HepG2 (cell line): Measurements from ENCODE around the gene ESYT1. TPM values are rescaled to one million over a fixed set of nuclear protein-coding genes. Genes with fewer than 3 reads are reported as not detected.

Experiments used
- ATAC-seq: fragments of 200-7000 bp; cut with Tn5 transposase; 3 replicates; pipeline ENCODE4 v1.9.1; 2020; ENCODE audit warnings: mild to moderate bottlenecking, moderate library complexity
- BruUV-seq: library from RNA; stranded (reverse); fragments of 400-500 nt; replicated peaks from 2 replicates; lab custom pipeline; 2021; lab: Mats Ljungman, UMichigan
- CTCF ChIA-PET: fragments of 300-600 bp; formaldehyde crosslinking; extraction: SDS; loops from one replicate; lab custom pipeline; 2021; ENCODE audit warnings: low total read pairs, inconsistent platforms, low intra/inter-chr PET ratio; lab: Yijun Ruan, JAX
- POLR2A ChIA-PET: fragments of 350-600 bp; sonication (Branson Sonifier 250); formaldehyde crosslinking; loops from one replicate; lab custom pipeline; 2020; ENCODE audit warnings: antibody characterized with exemption, inconsistent platforms; lab: Yijun Ruan, JAX
- DNase-seq: peaks from one replicate; pipeline ENCODE4 v3.0.0-alpha.2; 2015; ENCODE audit warnings: low spot score
- FAIRE-seq: peaks from 3 replicates; lab custom pipeline; 2011; peaks lifted over from hg19 to GRCh38; lab: Jason Lieb, UNC
- H2AFZ ChIP-seq: one replicate; pipeline ENCODE4 v1.6.1; 2011; ENCODE audit warnings: low read length, inconsistent platforms
- H3K27ac ChIP-seq: fragments of 300-600 bp; 3 replicates; pipeline ENCODE4 v1.8.0; 2011; ENCODE audit warnings: mixed run types, mild to moderate bottlenecking, mixed read lengths, low read length, inconsistent platforms; ENCODE audit not compliant: insufficient read depth; ENCODE audit errors: extremely low read length
- H3K27me3 ChIP-seq, 2 experiments: fragments of 200-600 bp in 1 of 2; 2 replicates in 1 of 2; 3 replicates in 1 of 2; pipeline versions ENCODE4 v1.6.0 to v1.8.0; 2011; ENCODE audit warnings: low read length in 2 of 2, mild to moderate bottlenecking in 2 of 2, moderate library complexity in 2 of 2, inconsistent platforms in 1 of 2; ENCODE audit not compliant: insufficient read depth in 2 of 2, control insufficient read depth in 1 of 2
- H3K36me3 ChIP-seq, 2 experiments: fragments of 200-600 bp in 1 of 2; replicated peaks in 1 of 2; 2 replicates in 1 of 2; 3 replicates in 1 of 2; pipeline versions ENCODE4 v1.5.1 to v1.8.0; 2011; ENCODE audit warnings: low read length in 2 of 2, inconsistent platforms in 1 of 2; ENCODE audit not compliant: insufficient read depth in 2 of 2, control insufficient read depth in 1 of 2
- H3K4me1 ChIP-seq: 2 replicates; pipeline ENCODE4 v1.5.1; 2012; ENCODE audit warnings: low read length, inconsistent platforms; ENCODE audit not compliant: insufficient read depth
- H3K4me2 ChIP-seq: 2 replicates; pipeline ENCODE4 v1.6.0; 2011; ENCODE audit warnings: low read depth, low read length, inconsistent platforms
- H3K4me3 ChIP-seq, 3 experiments: fragments of 200-600 bp in 1 of 3; sonication (generic), shearing (Covaris generic) in 1 of 3; replicated peaks in 1 of 3; 2 replicates each; pipeline ENCODE4 v1.5.1; 2011 to 2016; ENCODE audit warnings: low read length in 3 of 3, inconsistent platforms in 2 of 3, low read depth in 2 of 3, mild to moderate bottlenecking in 2 of 3, control low read depth in 1 of 3, mixed read lengths in 1 of 3; ENCODE audit not compliant: insufficient read depth in 1 of 3
- H3K79me2 ChIP-seq: one replicate; pipeline ENCODE4 v1.6.1; 2011; ENCODE audit warnings: low read length, inconsistent platforms; ENCODE audit not compliant: insufficient read depth
- H3K9ac ChIP-seq: 2 replicates; pipeline ENCODE4 v1.6.0; 2011; ENCODE audit warnings: mild to moderate bottlenecking, low read depth, low read length, inconsistent platforms; ENCODE audit not compliant: insufficient read depth
- H3K9me3 ChIP-seq: 2 replicates; pipeline ENCODE4 v1.5.1; 2012; ENCODE audit warnings: mild to moderate bottlenecking, low read length
- H4K20me1 ChIP-seq: 2 replicates; pipeline ENCODE4 v1.6.0; 2011; ENCODE audit warnings: inconsistent platforms, mild to moderate bottlenecking, low read length, moderate library complexity; ENCODE audit not compliant: insufficient read depth
- KLF11 ChIP-seq: IDR thresholded peaks from 2 replicates; pipeline ENCODE4 v1.6.1; 2016; ENCODE audit warnings: missing compliant biosample characterization
- MEIS2 ChIP-seq: sonication (generic); formaldehyde crosslinking; IDR thresholded peaks from 2 replicates; pipeline ENCODE4 v1.9.0; 2021; ENCODE audit warnings: mild to moderate bottlenecking, missing genetic modification reagents
- ZNF337 ChIP-seq: sonication (generic); formaldehyde crosslinking; IDR thresholded peaks from 2 replicates; pipeline ENCODE4 v1.5.1; 2020; ENCODE audit warnings: missing genetic modification reagents, low read depth, mild to moderate bottlenecking, borderline replicate concordance
- ZNF556 ChIP-seq: sonication (generic); formaldehyde crosslinking; IDR thresholded peaks from 2 replicates; pipeline ENCODE4 v1.4.0; 2020; ENCODE audit warnings: mild to moderate bottlenecking, missing genetic modification reagents, borderline replicate concordance
- ZNF646 ChIP-seq: sonication (generic); formaldehyde crosslinking; IDR thresholded peaks from 2 replicates; pipeline ENCODE4 v1.9.0; 2021; ENCODE audit warnings: mild to moderate bottlenecking, missing genetic modification reagents
- ZNF770 ChIP-seq: sonication (generic); formaldehyde crosslinking; IDR thresholded peaks from 2 replicates; pipeline ENCODE4 v1.5.0; 2020; ENCODE audit warnings: mild to moderate bottlenecking, missing genetic modification reagents
- WGBS: methylation state at CpG from one replicate; pipeline ENCODE4 v1.1.6; 2017; ENCODE audit warnings: low lambda C conversion rate; 5-methylcytosine and 5-hydroxymethylcytosine counted together
- in situ Hi-C: cut with HindIII; loops from 2 replicates; pipeline ENCODE4 v1.10.0; 2017; ENCODE audit warnings: low pct_unique_long_range_greater_than_20kb; ENCODE audit not compliant: extremely low pct_ligation_motif_present
- intact Hi-C: fragments of 100-400 bp; cut with micrococcal nuclease; formaldehyde crosslinking; loops from one replicate; pipeline ENCODE4 v1.10.0; 2022; ENCODE audit not compliant: unreplicated experiment
- polyA plus RNA-seq, 8 experiments: library from polyadenylated mRNA; depleted of rRNA in 3 of 8; stranded (reverse) in 7 of 8; unstranded in 1 of 8; fragments of >200 nt; fragmentation: Illumina TruSeq in 4 of 8; extraction: Trizol in 4 of 8; gene quantifications; 2 replicates each; pipeline versions ENCODE4 v1.2.1 to v1.2.3, GENCODE V29; 2011 to 2016; ENCODE audit warnings: low read depth in 4 of 8, missing spikeins in 1 of 8, mixed read lengths in 1 of 8; ENCODE audit not compliant: insufficient read depth in 1 of 8
- total RNA-seq, 5 experiments: library from RNA; depleted of rRNA; stranded (reverse); fragments of >200 nt; fragmentation: Illumina TruSeq; extraction: Trizol; gene quantifications; 2 replicates each; pipeline ENCODE4 v1.2.3, GENCODE V29; 2016; ENCODE audit warnings: low read depth in 1 of 5
- TF ChIP-seq, protein P1 (sequence below): sonication (generic); formaldehyde crosslinking; IDR thresholded peaks from 2 replicates; pipeline ENCODE4 v1.4.0; 2020; ENCODE audit warnings: missing genetic modification reagents

Gene ESYT1
- total and polyA plus RNA-seq, 2 of the 13 experiments (the other 11 are each of a cell fraction or from before 2014, with no cell fraction given) = 66.9 to 71.0 TPM

GRCh38 chr12:56103823-56104108, 24.3 kb upstream of the ESYT1 start:
- in situ Hi-C loops (loop anchor here (5.0 kb wide), 1 partner anchor 56 kb away; no protein-coding TSS in a partner anchor), intact Hi-C loops (loop anchor here (1.0 to 2.0 kb wide), 2 partner anchors 24 to 57 kb away; no protein-coding TSS in a partner anchor)
- TF ChIP-seq ZNF646 (no peak), MEIS2 (CRISPR knock-in tag) (no peak), ZNF337 (CRISPR knock-in tag) (no peak), KLF11 (CRISPR knock-in tag) (no peak), ZNF556 (no peak), ZNF770 (CRISPR knock-in tag) (peak; percentile 73)
- TF ChIP-seq, protein P1, sequence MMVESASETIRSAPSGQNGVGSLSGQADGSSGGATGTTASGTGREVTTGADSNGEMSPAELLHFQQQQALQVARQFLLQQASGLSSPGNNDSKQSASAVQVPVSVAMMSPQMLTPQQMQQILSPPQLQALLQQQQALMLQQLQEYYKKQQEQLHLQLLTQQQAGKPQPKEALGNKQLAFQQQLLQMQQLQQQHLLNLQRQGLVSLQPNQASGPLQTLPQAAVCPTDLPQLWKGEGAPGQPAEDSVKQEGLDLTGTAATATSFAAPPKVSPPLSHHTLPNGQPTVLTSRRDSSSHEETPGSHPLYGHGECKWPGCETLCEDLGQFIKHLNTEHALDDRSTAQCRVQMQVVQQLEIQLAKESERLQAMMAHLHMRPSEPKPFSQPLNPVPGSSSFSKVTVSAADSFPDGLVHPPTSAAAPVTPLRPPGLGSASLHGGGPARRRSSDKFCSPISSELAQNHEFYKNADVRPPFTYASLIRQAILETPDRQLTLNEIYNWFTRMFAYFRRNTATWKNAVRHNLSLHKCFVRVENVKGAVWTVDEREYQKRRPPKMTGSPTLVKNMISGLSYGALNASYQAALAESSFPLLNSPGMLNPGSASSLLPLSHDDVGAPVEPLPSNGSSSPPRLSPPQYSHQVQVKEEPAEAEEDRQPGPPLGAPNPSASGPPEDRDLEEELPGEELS (CRISPR knock-in tag) = no peak

More at GRCh38 chr12:56103823-56104108, 24.3 kb upstream of the ESYT1 start:
- ChIA-PET POLR2A (interaction anchor here (0.8 to 6.5 kb wide), 29 partner anchors 8 to 375 kb away, joined by 3 to 279 read pairs (median 5); partner anchors contain the start of genes CD63, COQ10A, ERBB3 and ESYT1), CTCF (no interaction called here)
- no peak for ATAC-seq
- H3K27me3 ChIP-seq = no peaks in the 10 kb centered on the region
- peak; percentile 24 for DNase-seq
- H3K4me1 ChIP-seq = peaks cover 35% of the 10 kb centered on the region
- no TSS peak for BruUV-seq
- peak overlapping the region; percentile 50 to 85 (median 60); a peak in 5 of 6 replicates for H3K4me3 ChIP-seq
- H3K27ac ChIP-seq = peak overlapping the region; percentile 64
- no peak overlapping the region for H2AFZ ChIP-seq
- H4K20me1 ChIP-seq = peaks cover 4% of the 10 kb centered on the region
- 24% methylated on average over 8 of the region's 8 CpGs for WGBS
- peaks cover 34% of the 10 kb centered on the region for H3K79me2 ChIP-seq
- H3K4me2 ChIP-seq = peak overlapping the region; percentile 91
- peak overlapping the region; percentile 75 for H3K9ac ChIP-seq
- no peaks in the 10 kb centered on the region for H3K9me3 ChIP-seq
- FAIRE-seq = no peak
- peaks cover 25 to 56% of the 10 kb centered on the region in 2 experiments for H3K36me3 ChIP-seq
